22Rv1 (cell line): Measurements from ENCODE around the gene STRAP.

ENCODE experiments used
- CTCF ChIP-seq: fragments of 450-650 bp; IDR thresholded peaks from 2 replicates; pipeline ENCODE4 v1.5.1; 2017; ENCODE audit warnings: mild to moderate bottlenecking
- ZFX ChIP-seq: fragments of 450-650 bp; IDR thresholded peaks from 2 replicates; pipeline ENCODE4 v1.6.1; 2017; ENCODE audit warnings: antibody characterized with exemption, borderline replicate concordance

- no peak for TF ChIP-seq ZFX
- peak; percentile 43 for TF ChIP-seq CTCF
Measured at GRCh38 chr12:15931590-15932053, 49.4 kb downstream of the STRAP start.
